CD4-positive, alpha-beta T cell treated with Interleukin-2 at 100 ng/mL for 4 hours (primary cell): ENCODE data around the gene RGS3.
"Not testable (repeated sequence)": the region's sequence is repeated elsewhere in the genome, so short reads cannot be mapped to it uniquely, and the experiment has no call there.

Experiments used
- DNase-seq: peaks from one replicate; pipeline ENCODE4 v3.0.0-alpha.2; 2020; ENCODE audit warnings: low spot score

Gene RGS3

GRCh38 chr9:113463418-113464285 is at the start of gene RGS3:
RGS3 (plus strand) TSS chr9:113463727; CDS start chr9:113463803, 76 bp downstream.
- no peak for DNase-seq

GRCh38 chr9:113416149-113416721 is 47.3 kb upstream of the RGS3 start:
- DNase-seq: no peak

DNA sequence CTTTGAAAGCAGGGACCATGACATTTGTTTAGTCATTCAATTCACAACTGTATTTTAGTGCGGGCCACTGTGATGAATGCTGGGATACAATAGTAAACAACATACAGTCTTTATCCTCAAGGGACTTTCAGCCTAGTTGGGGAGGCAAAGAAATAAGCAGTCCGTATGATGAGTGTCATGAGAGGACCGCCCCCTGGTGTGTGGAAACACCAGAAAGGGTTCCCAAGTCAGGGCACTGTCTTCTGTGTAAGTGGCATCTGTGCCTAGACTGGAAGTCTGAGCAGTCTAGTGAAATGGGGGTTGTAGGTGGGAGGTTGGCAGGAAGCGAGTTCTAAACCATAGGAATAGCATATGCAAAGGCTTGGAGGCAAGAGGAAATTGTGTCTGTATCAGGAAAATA is 46.2 kb upstream of the RGS3 start:
- DNase-seq: no peak

DNA sequence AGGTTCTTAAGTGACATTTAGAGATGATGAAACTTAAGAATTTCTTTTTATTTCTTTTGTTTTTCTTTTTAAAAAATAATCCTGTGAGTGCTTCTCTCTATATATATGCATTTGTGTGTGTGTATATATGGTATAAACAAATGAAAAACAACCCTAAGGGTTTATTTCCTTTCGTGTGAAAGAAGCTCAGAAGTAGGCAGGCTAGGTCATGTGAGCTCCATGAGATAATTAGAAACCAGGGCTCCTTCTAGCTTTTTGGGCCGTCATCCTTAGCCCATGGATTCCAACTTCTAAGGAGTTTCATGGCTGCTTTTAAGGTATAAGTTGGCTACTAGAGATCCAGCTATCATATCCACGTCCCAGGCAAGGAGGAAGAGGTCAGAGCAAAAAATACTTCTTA is 41.8 kb upstream of the RGS3 start:
- no peak for DNase-seq

GRCh38 chr9:113425072-113425471 is 38.5 kb upstream of the RGS3 start:
- DNase-seq: no peak

DNA sequence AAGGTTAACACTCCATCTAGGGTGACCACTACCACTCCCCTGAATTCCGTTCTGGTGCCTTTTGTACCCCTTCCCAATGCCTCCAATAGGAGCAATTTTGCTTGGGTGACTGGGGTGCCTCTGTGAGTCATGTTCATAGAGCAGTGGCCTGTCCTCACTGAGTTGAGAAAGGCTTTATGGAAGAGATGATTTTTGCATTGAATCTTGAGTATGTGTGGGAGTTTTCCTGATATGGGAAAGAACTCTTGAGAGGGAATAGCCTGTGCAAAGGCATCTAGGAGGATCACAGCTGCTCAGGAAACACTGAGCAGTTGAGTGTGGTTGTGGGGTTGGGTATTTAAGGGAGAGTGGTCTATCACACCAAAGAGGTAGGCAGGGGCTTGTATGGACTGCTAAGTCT is 36.8 kb upstream of the RGS3 start:
- DNase-seq: no peak

GRCh38 chr9:113427629-113428028 is 35.9 kb upstream of the RGS3 start:
- DNase-seq: no peak

- DNase-seq: no peak
These were observed 35.4 kb upstream of the RGS3 start for GRCh38 chr9:113428062-113428615.

- DNase-seq: no peak
These were observed 32.3 kb upstream of the RGS3 start for GRCh38 chr9:113431191-113431590.

DNA sequence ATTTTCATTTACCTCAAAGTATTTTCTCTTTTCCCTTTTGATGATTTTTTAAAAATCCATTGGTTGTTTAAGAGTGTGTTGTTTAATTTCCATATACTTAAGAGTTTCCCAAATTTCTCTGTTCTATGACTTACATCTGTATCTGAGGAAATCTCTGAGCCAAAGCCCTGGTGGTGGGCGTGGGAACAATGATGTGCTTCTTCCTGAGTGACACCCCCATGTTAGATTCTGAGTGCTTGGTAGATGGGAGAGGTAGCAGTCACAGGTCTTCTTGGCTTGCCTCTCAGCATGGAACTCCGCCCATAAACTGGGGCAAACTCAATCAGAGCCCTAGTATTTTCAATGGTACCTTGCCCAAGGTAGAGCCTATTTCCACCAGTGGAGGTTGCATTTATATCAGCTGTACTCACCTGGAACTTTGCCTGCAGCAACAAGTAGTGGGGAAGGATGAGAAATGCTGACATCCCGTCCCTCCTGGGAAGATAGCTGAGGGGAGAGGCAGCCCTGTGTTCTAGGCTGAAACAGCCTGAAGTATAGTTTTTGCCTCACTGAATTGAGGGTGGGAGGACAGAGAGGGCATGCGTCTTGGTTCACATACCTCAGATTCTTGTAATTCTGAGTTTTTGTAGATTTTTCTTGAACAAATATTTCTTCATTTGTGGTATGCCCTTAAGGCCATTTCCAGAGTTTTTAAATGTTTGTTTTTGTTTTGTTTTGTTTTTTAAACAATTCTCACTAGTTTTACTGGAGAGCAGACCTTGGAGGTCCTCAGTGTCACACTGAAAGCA is 26.6 kb upstream of the RGS3 start:
- no peak for DNase-seq

DNA sequence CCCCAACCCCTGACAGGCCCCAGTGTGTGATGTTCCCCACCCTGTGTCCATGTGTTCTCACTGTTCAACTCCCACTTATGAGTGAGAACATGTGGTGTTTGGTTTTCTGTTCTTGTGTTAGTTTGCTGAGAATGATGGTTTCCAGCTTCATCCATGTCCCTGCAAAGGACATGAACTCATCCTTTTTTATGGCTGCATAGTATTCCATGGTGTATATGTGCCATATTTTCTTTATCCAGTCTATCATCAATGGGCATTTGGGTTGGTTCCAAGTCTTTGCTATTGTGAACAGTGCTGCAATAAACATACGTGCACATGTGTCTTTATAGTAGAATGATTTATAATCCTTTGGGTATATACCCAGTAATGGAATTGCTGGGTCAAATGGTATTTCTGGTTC is 25.8 kb upstream of the RGS3 start:
- DNase-seq: not testable (repeated sequence)

GRCh38 chr9:113444736-113445135 is 18.8 kb upstream of the RGS3 start:
- DNase-seq: no peak

DNA sequence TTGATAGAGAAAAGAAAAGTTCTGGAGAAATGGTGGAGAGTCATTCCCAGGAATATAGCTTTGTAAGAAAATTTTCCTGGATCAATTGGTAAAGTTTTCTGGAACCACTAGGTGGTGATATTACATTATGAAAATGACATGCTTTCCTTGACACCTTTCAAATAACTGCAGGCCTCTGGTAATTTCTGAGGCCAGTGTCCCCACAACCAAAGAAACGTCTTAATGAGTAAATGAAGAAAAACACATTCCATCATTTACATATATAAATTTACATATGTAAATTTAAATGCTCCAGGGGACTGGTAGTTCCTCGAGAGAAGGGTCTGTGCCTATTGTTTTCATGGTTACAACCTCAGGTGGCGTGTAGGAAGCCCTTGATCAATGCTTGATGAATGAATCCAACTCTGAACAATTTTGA is 17.2 kb upstream of the RGS3 start:
- DNase-seq: peak; percentile 46

DNA sequence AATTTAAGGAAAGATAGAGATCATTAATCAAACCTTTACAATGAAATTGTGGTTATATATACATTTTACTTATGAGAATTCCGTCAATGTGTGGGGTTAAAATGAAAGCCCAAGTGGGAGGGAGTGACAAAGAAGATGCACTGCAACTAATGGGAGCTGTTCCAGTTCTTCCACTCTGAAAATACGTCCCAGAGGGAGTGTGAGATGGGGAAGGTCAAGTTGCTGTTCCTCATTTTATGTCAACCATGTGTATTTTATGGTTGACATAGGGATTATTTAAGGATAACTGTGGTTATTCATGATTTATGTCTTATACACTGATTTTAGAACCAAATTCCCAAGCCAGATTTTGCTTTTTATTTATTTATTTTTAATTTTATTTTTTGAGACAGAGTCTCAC is 14.2 kb upstream of the RGS3 start:
- DNase-seq: no peak

- DNase-seq: no peak
These were observed 11.4 kb upstream of the RGS3 start for GRCh38 chr9:113452113-113452605.

DNA sequence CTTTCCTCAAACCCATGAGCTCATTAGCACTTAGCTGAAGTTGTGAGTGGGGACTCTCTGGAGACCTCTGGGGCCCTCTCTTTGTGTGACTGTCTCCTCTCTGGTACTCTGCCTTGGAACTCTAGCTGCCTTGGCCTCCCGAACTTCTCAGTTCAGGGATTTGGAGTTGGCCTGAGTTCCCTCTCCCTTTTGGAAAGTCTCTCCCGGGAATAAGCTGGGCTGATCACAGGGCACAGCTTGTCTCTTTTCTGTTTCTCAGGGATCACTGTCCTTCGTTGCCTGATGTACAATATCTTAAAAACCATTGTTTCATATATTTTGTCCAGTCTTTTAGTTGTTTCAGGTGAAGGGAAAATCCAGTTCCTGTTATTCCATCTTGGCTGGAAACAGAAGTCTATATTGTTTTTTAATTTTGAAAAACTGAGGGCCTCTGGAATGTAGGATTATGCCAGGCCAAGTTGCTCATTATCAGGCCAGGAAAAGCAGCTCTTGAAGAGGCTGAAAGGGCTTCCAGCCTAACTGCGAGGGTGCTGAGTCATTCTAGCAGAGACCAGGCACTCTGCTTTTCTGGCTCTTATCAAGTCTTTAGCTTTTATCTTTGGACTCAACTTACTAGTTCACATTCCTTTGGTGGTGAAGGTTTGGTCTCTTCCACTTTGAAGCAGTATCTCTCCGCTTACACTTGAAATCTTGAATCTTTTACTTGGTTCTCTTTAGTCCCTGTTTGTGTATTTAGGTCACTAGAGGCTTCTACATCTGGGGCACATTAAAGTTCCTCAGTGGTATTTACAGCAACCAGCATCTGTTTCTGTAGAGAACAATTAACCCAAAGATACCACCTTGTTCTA is 8.4 kb upstream of the RGS3 start:
- no peak for DNase-seq

DNA sequence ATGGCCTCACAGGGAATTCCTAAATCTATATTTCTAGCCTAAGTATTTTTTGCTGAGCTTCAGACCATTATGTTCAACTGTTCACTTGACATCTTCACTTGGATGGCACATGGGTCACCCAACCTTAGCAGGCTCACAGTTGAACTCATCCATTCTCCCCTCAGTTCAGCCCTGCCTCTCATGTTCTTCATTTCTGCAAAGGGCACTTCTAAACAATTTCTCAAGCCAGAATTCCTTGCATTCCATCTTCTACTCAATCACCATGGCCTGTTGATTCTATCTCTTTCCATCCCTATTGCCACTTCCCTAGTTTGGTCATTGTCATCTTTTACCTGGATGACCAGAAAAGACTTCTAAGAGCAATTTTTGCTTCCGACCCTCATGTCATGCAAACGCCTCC is 7.3 kb upstream of the RGS3 start:
- no peak for DNase-seq

- no peak for DNase-seq
These were observed 2.2 kb upstream of the RGS3 start for GRCh38 chr9:113461285-113461684.

- no peak for DNase-seq
These were observed 1.6 kb upstream of the RGS3 start for GRCh38 chr9:113461943-113462342.

GRCh38 chr9:113462781-113463286 is 693 bp upstream of the RGS3 start:
- no peak for DNase-seq

GRCh38 chr9:113464286-113464660 is 746 bp downstream of the RGS3 start:
- no peak for DNase-seq
